GM18502 (cell line): Measurements from ENCODE around the gene C11orf68.
A peak's percentile ranks its signal among the peaks of the same experiment; 100 is the strongest.
"Not testable (repeated sequence)": the region's sequence is repeated elsewhere in the genome, so short reads cannot be mapped to it uniquely, and the experiment has no call there.

Experiments
- ATAC-seq: cut with Tn5 transposase; IDR thresholded peaks from one replicate; pipeline ENCODE4 v1.9.1; 2021; ENCODE audit warnings: mild to moderate bottlenecking; ENCODE audit not compliant: unreplicated experiment, poor library complexity

The C11orf68 gene

DNA sequence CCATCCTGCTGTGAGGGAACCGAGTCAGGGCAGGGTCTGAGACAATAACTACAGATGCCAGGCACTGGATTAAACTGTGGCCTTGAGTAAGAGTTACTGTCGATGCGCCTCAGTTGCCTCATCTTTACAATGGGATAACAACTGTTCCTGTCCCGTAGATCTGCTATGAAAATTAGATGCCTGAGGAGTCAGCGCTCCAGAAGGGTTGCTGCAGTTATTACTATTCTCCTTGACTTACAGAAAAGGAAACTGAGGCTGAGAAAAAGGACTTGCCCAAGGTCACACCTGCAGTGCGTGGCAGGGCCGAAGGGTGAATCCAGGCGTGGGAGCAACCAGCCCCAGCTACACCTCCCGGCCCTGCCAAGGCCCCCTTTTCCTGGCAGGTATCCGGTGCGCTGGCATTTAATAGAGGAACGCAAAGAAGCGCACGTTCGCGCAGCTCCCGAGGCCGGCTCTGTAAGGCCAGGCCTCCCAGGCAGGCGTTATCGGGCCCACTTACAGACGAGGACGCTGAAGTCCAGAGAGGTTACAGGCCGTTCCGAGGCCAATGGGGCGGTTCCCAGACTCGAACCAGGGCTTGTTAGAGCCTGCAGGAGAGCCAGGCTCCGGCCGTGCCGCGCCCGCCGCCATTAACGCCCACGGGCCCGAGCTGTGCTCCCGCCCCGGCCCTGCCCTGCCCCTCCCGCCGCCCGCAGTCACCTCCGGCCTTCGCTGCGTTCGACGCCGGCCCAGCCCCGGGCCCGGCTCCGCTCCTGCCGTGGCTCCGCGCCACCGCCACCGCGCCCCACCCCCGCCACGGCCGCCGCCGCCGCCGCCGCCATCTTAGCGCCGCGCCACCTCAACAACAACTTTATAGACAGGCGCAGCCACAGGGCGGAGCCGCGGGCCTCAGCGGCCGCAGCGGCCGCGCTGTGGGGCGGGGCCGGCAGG lies at the start of gene C11orf68:
C11orf68 (minus strand) TSS at position 852 of the 930 bp plus-strand sequence; CDS start at position 821, 31 bp downstream.
- ATAC-seq: peak; percentile 51

DNA sequence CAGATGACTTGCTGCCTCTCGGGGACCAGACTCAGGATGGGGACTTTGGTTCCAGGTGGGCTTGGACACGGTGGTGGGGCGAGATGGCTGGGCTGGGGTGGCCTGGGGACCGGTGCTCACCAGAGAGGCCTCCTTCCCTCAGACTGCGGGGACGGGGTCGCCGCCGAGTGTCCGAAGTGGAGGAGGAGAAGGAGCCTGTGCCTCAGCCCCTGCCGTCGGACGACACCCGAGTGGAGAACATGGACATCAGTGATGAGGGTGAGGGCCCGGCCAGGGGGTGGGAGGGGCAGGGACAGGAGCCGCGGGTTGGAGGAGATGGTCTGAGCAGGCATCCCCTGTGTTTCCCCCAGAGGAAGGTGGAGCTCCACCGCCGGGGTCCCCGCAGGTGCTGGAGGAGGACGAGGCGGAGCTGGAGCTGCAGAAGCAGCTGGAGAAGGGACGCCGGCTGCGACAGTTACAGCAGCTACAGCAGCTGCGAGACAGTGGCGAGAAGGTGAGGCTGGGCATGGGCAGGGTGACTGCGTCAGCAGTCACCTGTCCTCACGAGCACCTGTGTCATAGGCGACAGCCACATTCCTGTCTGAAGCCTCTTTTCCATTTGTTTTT lies 48.6 kb upstream of the C11orf68 start:
- no peak for ATAC-seq

DNA sequence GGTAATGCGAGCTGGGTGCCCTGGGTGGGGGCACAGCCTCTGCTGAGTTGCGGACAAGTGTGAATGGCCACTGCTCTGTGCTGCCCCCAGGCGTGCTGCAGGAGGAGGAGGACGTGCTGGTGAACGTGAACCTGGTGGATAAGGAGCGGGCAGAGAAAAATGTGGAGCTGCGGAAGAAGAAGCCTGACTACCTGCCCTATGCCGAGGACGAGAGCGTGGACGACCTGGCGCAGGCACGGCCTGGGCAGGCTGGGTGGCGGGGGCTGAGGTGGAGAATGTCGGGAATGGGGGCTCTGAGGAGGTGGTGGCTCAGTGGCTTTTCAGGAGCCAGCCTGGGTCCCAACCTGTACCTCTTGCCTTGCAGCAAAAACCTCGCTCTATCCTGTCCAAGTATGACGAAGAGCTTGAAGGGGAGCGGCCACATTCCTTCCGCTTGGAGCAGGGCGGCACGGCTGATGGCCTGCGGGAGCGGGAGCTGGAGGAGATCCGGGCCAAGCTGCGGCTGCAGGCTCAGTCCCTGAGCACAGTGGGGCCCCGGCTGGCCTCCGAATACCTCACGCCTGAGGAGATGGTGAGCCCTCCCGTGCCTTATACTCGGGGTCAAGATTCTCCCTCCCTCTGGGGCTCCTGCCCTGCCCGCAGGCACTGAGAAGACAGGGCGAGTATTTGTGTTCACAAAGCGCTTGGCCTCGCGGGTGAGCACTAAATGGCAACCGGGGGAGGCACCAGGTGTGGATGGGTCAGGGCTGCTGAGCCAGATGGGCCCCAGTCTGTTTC lies 47.3 kb upstream of the C11orf68 start:
- ATAC-seq: no peak

DNA sequence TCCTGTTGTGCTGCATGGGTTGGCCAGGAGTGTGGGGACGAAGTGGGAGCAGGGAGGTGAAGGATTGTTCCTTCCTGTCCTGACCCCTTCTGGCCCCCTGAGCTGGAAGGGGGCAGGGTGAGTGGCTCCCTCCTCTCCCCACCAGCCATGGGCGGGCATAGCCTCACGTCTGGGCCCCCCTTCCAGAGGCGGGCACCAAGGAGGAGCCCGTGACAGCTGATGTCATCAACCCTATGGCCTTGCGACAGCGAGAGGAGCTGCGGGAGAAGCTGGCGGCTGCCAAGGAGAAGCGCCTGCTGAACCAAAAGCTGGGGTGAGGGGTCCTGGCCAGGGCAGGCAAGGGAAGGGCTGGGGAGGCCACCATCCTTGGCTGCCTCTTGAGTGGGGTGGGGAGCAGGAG lies 46.0 kb upstream of the C11orf68 start:
- no peak for ATAC-seq

DNA sequence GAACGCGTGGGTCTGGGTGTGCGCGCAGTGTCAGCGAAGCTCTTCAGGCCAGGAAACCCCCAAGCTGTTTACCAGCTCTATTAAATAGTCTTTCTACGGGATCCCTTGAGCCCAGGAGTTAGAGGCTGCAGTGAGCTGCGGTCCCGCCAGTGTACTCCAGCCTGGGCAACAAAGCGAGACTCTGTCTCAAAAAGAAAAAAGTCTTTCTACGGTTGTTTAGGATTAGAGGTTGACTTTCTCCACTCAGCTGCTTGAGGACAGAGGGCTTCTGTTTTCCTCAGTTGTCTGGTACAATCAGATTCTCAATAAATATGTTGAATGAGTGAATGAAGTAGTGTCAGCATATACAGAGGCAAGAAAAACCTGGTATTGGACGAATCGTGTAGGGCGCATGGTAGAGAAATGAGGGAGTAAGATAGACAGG lies 43.3 kb upstream of the C11orf68 start:
- ATAC-seq: no peak

DNA sequence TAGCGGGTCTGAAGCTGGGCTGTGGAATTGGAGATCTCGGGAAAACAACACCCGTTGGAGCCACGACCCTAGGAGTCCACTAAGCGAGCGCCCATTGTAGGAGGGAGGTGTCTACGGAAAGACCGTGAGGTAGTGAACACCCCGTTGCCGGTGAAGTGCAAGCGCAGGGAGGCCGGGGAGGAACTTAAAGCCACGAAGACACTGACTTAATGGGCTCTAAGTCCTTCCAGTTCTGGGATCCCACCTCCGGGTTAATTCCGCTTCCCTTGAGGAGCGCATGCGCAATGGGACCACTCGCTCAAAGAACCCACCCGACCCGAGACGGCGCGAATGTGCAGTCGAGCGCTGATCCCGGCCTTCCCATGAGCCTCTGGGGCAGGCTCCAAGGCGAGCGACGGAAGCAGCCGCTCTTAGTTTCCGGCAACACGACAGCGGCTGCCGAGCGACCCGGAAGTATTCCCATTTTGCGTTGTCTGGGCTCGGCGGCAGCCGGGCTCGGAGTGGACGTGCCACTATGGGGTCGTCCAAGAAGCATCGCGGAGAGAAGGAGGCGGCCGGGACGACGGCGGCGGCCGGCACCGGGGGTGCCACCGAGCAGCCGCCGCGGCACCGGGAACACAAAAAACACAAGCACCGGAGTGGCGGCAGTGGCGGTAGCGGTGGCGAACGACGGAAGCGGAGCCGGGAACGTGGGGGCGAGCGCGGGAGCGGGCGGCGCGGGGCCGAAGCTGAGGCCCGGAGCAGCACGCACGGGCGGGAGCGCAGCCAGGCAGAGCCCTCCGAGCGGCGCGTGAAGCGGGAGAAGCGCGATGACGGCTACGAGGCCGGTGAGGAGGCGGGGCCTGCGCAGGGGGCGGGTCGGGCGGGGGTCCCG lies 42.6 kb upstream of the C11orf68 start, which contains the start of gene SART1:
SART1 (plus strand) TSS at position 468 of the 874 bp plus-strand sequence; CDS start at position 515, 47 bp downstream.
- ATAC-seq: peak; percentile 83

DNA sequence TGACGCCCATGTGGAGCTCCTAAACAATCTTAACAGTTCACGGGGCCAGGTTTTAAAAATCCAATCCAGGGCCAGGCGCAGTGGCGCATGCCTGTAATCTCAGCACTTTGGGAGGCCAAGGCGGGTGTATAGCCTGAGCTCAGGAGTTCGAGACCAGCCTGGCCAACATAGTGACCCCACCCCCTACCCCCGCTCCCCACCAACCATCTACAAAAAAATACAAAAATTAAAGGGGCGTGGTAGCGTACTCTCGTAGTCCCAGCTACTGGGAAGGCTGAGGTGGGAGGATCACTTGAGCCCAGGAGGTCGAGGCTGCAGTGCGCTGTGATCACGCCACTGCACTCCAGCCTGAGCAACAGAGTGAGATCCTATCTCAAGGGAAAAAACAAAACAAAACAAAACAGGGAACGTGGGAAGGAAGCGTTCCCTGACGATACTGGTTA lies 42.0 kb upstream of the C11orf68 start:
- ATAC-seq: no peak

DNA sequence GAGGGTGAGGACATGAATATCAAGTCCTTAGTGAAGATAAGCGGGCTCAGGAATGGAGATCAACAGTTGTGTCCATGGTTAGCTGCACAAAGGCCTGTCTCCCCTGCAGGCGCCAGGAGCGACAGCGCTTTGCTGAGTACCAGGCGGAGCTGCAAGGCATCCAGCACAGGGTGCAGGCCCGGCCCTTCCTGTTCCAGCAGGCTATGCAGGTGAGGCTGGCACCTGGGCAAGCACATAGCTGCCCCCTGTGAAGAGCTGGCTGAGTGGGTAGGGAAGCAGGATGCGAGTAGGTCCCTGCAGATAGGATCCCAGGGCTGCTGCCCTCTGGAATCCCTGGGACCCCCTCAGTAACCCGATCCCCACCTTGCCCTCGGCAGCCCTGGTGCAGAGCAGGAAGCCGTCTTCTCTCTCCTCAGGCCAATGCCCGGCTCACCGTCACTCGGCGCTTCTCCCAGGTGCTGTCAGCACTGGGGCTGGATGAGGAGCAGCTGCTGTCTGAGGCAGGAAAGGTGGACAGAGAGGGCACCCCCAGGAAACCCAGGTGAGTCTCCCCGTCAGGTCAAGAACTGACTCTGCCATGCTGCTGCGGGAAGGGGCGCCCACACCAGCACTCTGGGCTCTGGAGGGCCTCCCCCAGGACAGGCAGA lies 40.0 kb upstream of the C11orf68 start:
- no peak for ATAC-seq

DNA sequence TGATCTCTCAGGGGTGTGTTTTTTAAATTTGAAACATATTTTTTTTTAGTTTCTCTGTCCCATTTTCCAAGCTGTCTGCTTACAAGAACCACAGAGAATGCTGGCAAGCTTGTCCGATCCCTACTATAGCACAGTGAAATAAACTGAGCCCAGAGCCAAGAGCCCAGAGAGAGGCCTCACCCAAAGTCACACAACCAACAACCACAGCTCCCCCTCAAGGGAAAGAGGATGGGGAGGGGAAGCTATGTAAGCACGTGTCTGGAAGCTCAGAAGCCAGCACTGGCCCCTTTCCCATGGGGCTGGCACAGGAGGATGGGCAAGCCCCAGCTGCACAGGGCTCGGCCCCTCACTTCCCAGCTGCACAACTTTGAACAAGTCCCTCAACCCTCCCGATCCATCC lies 39.4 kb upstream of the C11orf68 start:
- no peak for ATAC-seq

DNA sequence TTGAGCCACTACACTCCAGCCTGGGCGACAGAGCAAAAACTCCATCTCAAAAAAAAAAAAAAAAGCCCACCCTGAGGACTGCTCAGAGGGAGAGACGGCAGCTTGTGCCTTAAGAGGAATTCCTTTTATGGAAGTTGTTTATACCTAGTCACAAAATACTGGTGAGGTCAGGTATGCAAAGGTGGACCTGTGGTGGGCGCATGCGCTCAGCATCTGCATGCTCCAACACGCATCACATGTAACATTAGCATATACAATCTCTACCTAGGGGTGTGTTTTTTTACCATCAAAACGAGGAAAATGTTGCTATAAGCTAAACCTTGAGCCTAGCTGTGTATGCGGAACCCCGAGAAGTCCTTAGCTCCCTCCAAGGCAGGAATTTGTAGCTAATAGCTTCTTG lies 35.9 kb upstream of the C11orf68 start:
- ATAC-seq: no peak

DNA sequence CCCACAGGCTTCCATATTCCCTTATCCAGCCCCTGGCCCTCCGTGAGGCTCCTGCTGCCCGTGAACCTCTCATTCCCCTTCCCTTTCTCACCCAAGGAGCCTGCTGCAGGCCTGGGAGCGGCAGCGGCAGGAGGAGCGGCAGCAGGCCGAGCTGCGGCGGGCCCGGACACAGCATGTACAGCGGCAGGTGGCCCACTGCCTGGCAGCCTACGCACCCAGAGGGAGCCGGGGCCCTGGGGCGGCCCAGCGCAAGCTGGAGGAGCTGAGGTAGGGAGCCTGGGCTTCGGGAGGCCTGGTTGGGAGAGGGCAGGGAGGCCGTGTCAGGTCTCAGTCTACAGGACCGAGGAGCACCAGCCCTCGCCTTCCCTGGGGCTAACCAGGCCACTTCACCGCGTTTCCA lies 34.6 kb upstream of the C11orf68 start:
- no peak for ATAC-seq

DNA sequence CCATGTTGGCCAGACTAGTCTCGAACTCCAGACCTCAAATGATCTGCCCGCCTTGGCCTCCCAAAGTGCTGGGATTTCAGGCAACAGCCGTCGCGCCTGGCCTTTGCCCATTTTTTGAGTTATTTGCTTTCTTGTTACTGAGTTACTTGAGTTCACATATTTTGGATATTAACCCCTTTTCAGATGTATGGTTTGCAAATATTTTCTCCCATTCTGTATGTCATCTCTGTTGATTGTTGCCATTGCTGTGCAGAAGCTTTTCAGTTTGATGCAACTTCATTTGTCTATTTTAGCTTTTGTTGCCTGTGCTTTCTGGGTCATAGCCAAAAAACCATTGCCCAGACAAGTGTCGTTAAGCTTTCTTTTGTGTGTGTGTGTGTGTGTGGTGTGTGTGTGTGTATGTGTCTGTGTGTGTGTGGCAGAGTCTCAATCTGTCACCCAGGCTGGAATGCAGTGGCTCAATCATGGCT lies 33.2 kb upstream of the C11orf68 start:
- no peak for ATAC-seq

DNA sequence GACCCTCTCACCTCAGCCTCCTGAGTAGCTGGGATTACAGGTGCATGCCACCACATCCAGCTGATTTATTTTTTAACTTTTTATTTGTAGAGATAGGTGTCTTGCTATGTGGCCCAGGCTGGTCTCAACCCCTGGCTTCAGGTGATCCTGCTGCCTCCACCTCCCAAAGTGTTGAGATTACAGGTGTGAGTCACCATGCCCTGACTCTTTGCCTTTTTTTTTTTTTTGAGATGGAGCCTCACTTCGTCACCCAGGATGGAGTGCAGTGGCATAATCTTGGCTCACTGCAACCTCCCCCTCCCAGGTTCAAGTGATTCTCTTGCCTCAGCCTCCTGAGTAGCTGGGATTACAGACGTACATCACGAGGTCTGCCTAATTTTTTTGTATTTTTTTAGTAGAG lies 32.8 kb upstream of the C11orf68 start:
- ATAC-seq: not testable (repeated sequence)

DNA sequence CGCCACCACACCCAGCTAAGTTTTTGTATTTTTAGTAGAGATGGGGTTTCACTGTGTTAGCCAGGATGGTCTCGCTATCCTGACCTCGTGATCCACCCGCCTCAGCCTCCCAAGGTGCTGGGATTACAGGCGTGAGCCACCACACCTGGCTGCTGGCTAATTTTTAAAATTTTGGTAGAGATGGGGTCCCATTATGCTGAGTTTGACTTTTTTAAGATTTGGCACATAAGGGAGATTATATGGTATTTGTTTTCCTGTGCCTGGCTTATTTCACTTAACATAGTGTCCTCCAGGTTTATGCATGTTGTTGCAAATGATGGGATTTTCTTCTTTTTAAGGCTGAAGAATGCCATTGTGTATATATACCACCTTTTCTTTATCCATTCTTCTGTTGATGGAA lies 31.8 kb upstream of the C11orf68 start:
- ATAC-seq: not testable (repeated sequence)

DNA sequence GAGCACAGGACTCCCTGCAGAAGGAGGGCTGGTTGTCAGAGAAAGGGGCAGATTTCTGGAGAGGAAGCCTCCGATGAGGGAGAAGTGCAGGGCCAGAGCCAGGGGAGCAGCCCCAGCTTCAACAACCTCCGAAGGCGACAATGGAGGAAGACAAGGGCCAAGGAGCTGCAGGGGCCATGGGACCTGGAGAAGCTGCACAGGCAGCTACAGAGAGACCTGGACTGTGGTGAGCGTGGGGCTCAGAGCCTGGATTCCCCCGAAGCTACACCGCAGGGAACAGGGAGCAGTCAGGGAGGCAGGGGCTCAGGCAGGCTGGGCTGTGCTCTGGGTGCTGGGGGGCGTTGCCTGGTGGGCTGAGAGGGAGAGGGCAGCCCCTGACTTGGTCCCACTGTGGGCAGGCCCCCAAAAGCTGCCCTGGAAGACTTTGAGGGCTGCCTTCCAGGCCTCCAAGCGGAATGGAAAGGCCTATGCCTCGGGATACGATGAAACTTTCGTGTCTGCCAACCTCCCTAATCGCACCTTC lies 28.8 kb upstream of the C11orf68 start:
- no peak for ATAC-seq

DNA sequence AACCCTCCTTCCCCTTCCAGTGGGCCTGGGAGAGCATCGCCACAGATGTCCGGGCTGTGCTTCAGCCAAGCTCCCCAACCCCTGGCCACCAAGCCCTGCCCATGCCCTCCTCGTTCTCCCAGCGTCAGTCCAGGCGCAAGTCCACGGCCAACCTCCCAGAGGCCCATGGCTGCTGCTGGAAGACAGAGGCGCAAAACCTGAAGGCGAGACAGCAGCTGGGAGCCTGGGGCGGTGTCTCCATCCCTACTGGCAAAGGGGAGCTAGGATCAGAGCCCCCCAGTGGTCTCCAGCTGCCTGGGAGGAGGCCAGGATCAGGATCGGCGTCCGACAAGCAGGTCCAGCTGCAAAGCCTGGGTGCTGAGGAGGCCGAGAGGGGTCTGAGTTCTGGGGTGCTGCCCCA lies 28.3 kb upstream of the C11orf68 start:
- ATAC-seq: no peak

DNA sequence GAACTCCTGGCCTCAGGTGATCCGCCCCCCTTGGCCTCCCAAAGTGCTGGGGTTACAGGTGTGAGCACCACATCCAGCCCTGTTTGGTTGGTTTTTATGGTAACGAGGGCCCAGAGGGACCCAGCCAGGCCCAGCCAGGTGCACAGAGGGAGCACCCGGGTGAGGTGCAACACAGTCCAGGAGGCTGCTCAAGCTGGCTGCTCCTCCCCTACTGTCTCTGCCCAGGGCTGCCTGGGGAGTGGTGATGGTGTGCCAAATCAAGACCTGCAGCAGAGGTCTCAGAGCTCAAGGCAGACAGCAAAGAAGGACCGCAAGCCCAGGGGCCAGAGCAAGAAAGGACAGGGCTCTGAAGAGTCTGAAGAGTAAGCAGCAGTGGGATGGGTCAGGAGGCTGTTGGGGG lies 27.8 kb upstream of the C11orf68 start:
- ATAC-seq: no peak

DNA sequence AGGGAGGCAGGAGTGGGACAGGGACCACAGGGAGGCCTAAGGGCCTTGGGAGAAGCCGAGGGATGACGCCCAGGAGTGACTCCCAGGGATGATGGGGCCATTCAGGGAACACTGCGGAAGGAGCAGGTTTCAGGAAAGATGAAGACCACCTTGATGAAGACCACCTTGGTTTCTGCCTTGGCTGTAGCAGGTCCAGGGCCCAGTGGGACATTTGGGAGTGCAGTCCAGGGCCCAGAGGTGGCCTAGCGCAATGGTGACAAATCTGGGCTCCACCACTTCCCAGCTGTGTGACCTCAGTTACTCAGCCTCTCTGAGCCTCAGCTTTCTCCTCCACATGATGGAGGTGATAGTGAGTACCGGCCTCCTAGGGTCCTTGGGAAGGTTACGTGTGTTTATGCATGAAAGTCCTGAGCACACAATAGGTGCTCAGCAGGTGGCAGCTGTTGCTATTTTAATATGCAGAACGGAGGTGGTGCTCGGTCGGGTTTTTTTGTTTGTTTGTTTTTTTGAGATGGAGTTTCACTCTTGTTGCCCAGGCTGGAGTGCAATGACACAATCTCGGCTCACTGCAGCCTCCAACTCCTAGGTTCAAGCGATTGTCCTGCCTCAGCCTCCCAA lies 27.2 kb upstream of the C11orf68 start:
- ATAC-seq: no peak
